HEK293 (cell line): ENCODE measurements around the gene BPHL.

Experiments
- CTCF ChIA-PET: fragments of 350-600 bp; formaldehyde crosslinking; extraction: SDS; loops from one replicate; lab custom pipeline; 2021; ENCODE audit warnings: antibody characterized with exemption; lab: Yijun Ruan, JAX
- POLR2A ChIA-PET: fragments of 300-600 bp; formaldehyde crosslinking; extraction: SDS; loops from one replicate; lab custom pipeline; 2020; ENCODE audit warnings: antibody characterized with exemption, inconsistent platforms; lab: Yijun Ruan, JAX
- H3K27ac ChIP-seq: fragments of 200-500 bp; sonication (Bioruptor generic); 2 replicates; pipeline ENCODE4 v1.5.1; 2014; ENCODE audit warnings: low read depth, low read length, control low read depth, inconsistent platforms; ENCODE audit errors: extremely low read depth
- H3K36me3 ChIP-seq, 2 experiments: fragments of 200-500 bp in 1 of 2; sonication (Bioruptor generic) in 1 of 2; 1 replicate in 1 of 2; 2 replicates in 1 of 2; pipeline ENCODE4 v1.5.1; 2014 to 2017; ENCODE audit warnings: inconsistent platforms in 2 of 2, low read length in 2 of 2; ENCODE audit not compliant: control insufficient read depth in 2 of 2, insufficient read depth in 1 of 2
- H3K4me1 ChIP-seq: fragments of 200-500 bp; sonication (Bioruptor generic); 2 replicates; pipeline ENCODE4 v1.5.1; 2014; ENCODE audit warnings: mild to moderate bottlenecking, low read length, inconsistent platforms; ENCODE audit not compliant: control insufficient read depth, insufficient read depth
- H3K4me3 ChIP-seq: 2 replicates; pipeline ENCODE4 v1.5.1; 2011; ENCODE audit warnings: low read depth, mild to moderate bottlenecking, control low read depth, low read length, moderate library complexity
- H3K9me3 ChIP-seq: fragments of 200-500 bp; sonication (Bioruptor generic); 2 replicates; pipeline ENCODE4 v1.5.1; 2014; ENCODE audit warnings: low read depth, low read length, inconsistent platforms; ENCODE audit not compliant: control insufficient read depth, insufficient read depth
- GLI2 ChIP-seq: fragments of 450-650 bp; formaldehyde crosslinking; IDR thresholded peaks from 2 replicates; pipeline ENCODE4; 2017; ENCODE audit warnings: missing biosample characterization, missing genetic modification characterization, low read depth, borderline replicate concordance
- GLIS2 ChIP-seq: fragments of 450-650 bp; formaldehyde crosslinking; IDR thresholded peaks from 2 replicates; pipeline ENCODE4 v1.5.1; 2016; ENCODE audit warnings: missing biosample characterization, missing genetic modification characterization
- KLF8 ChIP-seq: fragments of 450-650 bp; formaldehyde crosslinking; IDR thresholded peaks from 2 replicates; pipeline ENCODE4 v1.5.1; 2016; ENCODE audit warnings: missing biosample characterization, missing genetic modification characterization
- OSR2 ChIP-seq: fragments of 450-650 bp; formaldehyde crosslinking; IDR thresholded peaks from 2 replicates; pipeline ENCODE4 v1.5.1; 2016; ENCODE audit warnings: missing biosample characterization, missing genetic modification characterization
- SP7 ChIP-seq: fragments of 450-650 bp; formaldehyde crosslinking; IDR thresholded peaks from 2 replicates; pipeline ENCODE4 v1.5.1; 2016; ENCODE audit warnings: missing biosample characterization, missing genetic modification characterization
- TCF7L2 ChIP-seq: IDR thresholded peaks from 2 replicates; pipeline ENCODE4 v1.6.1; 2011; ENCODE audit warnings: low read depth, mild to moderate bottlenecking, inconsistent platforms, low read length, moderate library complexity, borderline replicate concordance
- WT1 ChIP-seq: fragments of 450-650 bp; formaldehyde crosslinking; IDR thresholded peaks from 2 replicates; pipeline ENCODE4 v1.5.1; 2016; ENCODE audit warnings: missing biosample characterization, missing genetic modification characterization
- ZBTB48 ChIP-seq: fragments of 450-650 bp; formaldehyde crosslinking; IDR thresholded peaks from 2 replicates; pipeline ENCODE4 v1.5.1; 2016; ENCODE audit warnings: missing biosample characterization, missing genetic modification characterization
- ZBTB8A ChIP-seq: fragments of 450-650 bp; formaldehyde crosslinking; IDR thresholded peaks from 2 replicates; pipeline ENCODE4 v1.5.1; 2016; ENCODE audit warnings: missing biosample characterization, missing genetic modification characterization
- ZFP69B ChIP-seq: fragments of 450-650 bp; formaldehyde crosslinking; IDR thresholded peaks from 2 replicates; pipeline ENCODE4 v1.5.1; 2016; ENCODE audit warnings: missing biosample characterization, missing genetic modification characterization
- ZIC2 ChIP-seq: fragments of 450-650 bp; formaldehyde crosslinking; IDR thresholded peaks from 2 replicates; pipeline ENCODE4 v1.5.1; 2016; ENCODE audit warnings: missing biosample characterization, missing genetic modification characterization
- ZNF10 ChIP-seq: fragments of 450-650 bp; formaldehyde crosslinking; IDR thresholded peaks from 2 replicates; pipeline ENCODE4 v1.5.1; 2017; ENCODE audit warnings: missing biosample characterization, missing genetic modification characterization
- ZNF2 ChIP-seq: fragments of 450-650 bp; formaldehyde crosslinking; IDR thresholded peaks from 2 replicates; pipeline ENCODE4 v1.5.1; 2016; ENCODE audit warnings: missing biosample characterization, missing genetic modification characterization
- ZNF24 ChIP-seq: fragments of 450-650 bp; formaldehyde crosslinking; IDR thresholded peaks from 2 replicates; pipeline ENCODE4 v1.5.1; 2016; ENCODE audit warnings: missing biosample characterization, missing genetic modification characterization
- ZNF391 ChIP-seq: fragments of 450-650 bp; formaldehyde crosslinking; IDR thresholded peaks from 2 replicates; pipeline ENCODE4 v1.5.1; 2016; ENCODE audit warnings: low read depth, missing biosample characterization, missing genetic modification characterization, borderline replicate concordance
- ZNF394 ChIP-seq: fragments of 450-650 bp; formaldehyde crosslinking; IDR thresholded peaks from 2 replicates; pipeline ENCODE4 v1.5.1; 2016; ENCODE audit warnings: missing biosample characterization, missing genetic modification characterization, mild to moderate bottlenecking, moderate library complexity, borderline replicate concordance
- ZNF777 ChIP-seq: fragments of 450-650 bp; formaldehyde crosslinking; IDR thresholded peaks from 2 replicates; pipeline ENCODE4 v1.5.1; 2017; ENCODE audit warnings: missing biosample characterization, missing genetic modification characterization, borderline replicate concordance
- ZNF791 ChIP-seq: fragments of 450-650 bp; formaldehyde crosslinking; IDR thresholded peaks from 2 replicates; pipeline ENCODE4 v1.5.1; 2016; ENCODE audit warnings: missing biosample characterization, missing genetic modification characterization
- TF ChIP-seq, protein P1 (sequence below): fragments of 450-650 bp; formaldehyde crosslinking; IDR thresholded peaks from 2 replicates; pipeline ENCODE4 v1.5.1; 2016; ENCODE audit warnings: missing biosample characterization, missing genetic modification characterization, borderline replicate concordance
- TF ChIP-seq, protein P2 (sequence below): fragments of 450-650 bp; formaldehyde crosslinking; IDR thresholded peaks from 2 replicates; pipeline ENCODE4 v1.5.1; 2016; ENCODE audit warnings: missing biosample characterization, missing genetic modification characterization, borderline replicate concordance
- TF ChIP-seq, protein P3 (sequence below): fragments of 450-650 bp; formaldehyde crosslinking; optimal IDR thresholded peaks from 2 replicates; pipeline ENCODE3; 2016; ENCODE audit warnings: missing biosample characterization, mild to moderate bottlenecking, missing genetic modification characterization
- TF ChIP-seq, protein P4 (sequence below): fragments of 450-650 bp; formaldehyde crosslinking; IDR thresholded peaks from 2 replicates; pipeline ENCODE4 v1.5.1; 2016; ENCODE audit warnings: missing biosample characterization, missing genetic modification characterization
- TF ChIP-seq, protein P5 (sequence below): fragments of 450-650 bp; formaldehyde crosslinking; IDR thresholded peaks from 2 replicates; pipeline ENCODE4 v1.5.1; 2016; ENCODE audit warnings: missing biosample characterization, missing genetic modification characterization

BPHL gene

DNA sequence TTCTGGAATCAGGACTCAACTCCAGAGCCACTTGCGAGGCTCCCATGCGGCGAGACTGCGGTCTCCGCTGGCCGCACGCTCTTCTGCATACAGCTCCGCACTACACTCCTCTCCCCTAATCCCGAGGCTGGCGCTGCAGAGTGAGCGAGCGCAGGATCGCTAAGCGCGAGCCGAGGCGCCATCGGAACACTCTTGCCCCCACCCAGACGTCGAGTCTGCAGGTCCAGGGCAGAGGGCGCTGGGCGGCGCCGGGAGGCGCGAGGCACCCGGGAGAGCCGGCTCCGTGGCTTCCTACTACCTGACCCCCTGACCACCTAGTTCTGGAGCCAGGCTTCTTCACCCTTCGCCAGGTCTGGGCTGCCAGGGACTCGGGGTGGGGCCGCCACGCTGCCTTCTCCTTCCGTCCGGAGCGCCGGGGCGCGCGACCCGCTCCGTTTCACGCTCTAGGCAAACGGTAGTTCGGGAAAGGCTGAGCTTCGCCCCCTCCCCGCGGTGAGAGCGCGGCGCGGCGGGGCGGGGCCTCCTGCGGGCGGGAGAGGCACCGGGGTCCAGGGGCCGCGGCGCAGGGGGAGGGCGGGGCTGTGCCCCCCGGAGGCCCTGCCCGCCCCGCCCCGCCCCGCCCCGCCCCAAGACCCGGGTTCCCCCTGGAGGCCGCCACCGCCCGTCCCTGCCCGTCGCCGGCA lies 44.2 kb downstream of the BPHL start:
- ChIA-PET POLR2A (interaction anchor here (0.6 to 2.5 kb wide), 16 partner anchors 9 to 97 kb away, joined by 3 to 23 read pairs (median 12); partner anchors contain the start of gene PSMG4), CTCF (interaction anchor here (0.7 to 1.6 kb wide), 7 partner anchors 10 to 321 kb away, joined by 3 to 12 read pairs (median 5); no protein-coding TSS in a partner anchor)
- H3K4me1 ChIP-seq = peaks cover 24% of the 10 kb centered on the region
- peak overlapping the region; percentile 90 for H3K27ac ChIP-seq
- H3K9me3 ChIP-seq = no peaks in the 10 kb centered on the region
- peak overlapping the region; percentile 63 for H3K4me3 ChIP-seq
- H3K36me3 ChIP-seq = no peaks in the 10 kb centered on the region
- no peak for TF ChIP-seq TCF7L2
- TF ChIP-seq ZFP69B (tag by site-specific recombination) = peak; percentile 67
- TF ChIP-seq ZNF394 (tag by site-specific recombination) = peak; percentile 51; the same call in 1 of the 2 replicates
- TF ChIP-seq SP7 (tag by site-specific recombination) = peak; percentile 44
- no peak for TF ChIP-seq ZNF791 (tag by site-specific recombination)
- TF ChIP-seq, protein P1, sequence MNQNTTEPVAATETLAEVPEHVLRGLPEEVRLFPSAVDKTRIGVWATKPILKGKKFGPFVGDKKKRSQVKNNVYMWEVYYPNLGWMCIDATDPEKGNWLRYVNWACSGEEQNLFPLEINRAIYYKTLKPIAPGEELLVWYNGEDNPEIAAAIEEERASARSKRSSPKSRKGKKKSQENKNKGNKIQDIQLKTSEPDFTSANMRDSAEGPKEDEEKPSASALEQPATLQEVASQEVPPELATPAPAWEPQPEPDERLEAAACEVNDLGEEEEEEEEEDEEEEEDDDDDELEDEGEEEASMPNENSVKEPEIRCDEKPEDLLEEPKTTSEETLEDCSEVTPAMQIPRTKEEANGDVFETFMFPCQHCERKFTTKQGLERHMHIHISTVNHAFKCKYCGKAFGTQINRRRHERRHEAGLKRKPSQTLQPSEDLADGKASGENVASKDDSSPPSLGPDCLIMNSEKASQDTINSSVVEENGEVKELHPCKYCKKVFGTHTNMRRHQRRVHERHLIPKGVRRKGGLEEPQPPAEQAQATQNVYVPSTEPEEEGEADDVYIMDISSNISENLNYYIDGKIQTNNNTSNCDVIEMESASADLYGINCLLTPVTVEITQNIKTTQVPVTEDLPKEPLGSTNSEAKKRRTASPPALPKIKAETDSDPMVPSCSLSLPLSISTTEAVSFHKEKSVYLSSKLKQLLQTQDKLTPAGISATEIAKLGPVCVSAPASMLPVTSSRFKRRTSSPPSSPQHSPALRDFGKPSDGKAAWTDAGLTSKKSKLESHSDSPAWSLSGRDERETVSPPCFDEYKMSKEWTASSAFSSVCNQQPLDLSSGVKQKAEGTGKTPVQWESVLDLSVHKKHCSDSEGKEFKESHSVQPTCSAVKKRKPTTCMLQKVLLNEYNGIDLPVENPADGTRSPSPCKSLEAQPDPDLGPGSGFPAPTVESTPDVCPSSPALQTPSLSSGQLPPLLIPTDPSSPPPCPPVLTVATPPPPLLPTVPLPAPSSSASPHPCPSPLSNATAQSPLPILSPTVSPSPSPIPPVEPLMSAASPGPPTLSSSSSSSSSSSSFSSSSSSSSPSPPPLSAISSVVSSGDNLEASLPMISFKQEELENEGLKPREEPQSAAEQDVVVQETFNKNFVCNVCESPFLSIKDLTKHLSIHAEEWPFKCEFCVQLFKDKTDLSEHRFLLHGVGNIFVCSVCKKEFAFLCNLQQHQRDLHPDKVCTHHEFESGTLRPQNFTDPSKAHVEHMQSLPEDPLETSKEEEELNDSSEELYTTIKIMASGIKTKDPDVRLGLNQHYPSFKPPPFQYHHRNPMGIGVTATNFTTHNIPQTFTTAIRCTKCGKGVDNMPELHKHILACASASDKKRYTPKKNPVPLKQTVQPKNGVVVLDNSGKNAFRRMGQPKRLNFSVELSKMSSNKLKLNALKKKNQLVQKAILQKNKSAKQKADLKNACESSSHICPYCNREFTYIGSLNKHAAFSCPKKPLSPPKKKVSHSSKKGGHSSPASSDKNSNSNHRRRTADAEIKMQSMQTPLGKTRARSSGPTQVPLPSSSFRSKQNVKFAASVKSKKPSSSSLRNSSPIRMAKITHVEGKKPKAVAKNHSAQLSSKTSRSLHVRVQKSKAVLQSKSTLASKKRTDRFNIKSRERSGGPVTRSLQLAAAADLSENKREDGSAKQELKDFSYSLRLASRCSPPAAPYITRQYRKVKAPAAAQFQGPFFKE (tag by site-specific recombination) = no peak
- TF ChIP-seq ZNF24 = peak; percentile 67; the same call in 1 of the 2 replicates
- peak; percentile 88 for TF ChIP-seq GLIS2 (tag by site-specific recombination)
- TF ChIP-seq, protein P2, sequence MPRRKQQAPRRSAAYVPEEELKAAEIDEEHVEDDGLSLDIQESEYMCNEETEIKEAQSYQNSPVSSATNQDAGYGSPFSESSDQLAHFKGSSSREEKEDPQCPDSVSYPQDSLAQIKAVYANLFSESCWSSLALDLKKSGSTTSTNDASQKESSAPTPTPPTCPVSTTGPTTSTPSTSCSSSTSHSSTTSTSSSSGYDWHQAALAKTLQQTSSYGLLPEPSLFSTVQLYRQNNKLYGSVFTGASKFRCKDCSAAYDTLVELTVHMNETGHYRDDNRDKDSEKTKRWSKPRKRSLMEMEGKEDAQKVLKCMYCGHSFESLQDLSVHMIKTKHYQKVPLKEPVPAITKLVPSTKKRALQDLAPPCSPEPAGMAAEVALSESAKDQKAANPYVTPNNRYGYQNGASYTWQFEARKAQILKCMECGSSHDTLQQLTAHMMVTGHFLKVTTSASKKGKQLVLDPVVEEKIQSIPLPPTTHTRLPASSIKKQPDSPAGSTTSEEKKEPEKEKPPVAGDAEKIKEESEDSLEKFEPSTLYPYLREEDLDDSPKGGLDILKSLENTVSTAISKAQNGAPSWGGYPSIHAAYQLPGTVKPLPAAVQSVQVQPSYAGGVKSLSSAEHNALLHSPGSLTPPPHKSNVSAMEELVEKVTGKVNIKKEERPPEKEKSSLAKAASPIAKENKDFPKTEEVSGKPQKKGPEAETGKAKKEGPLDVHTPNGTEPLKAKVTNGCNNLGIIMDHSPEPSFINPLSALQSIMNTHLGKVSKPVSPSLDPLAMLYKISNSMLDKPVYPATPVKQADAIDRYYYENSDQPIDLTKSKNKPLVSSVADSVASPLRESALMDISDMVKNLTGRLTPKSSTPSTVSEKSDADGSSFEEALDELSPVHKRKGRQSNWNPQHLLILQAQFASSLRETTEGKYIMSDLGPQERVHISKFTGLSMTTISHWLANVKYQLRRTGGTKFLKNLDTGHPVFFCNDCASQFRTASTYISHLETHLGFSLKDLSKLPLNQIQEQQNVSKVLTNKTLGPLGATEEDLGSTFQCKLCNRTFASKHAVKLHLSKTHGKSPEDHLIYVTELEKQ (tag by site-specific recombination) = peak; percentile 29; the same call in 1 of the 2 replicates
- TF ChIP-seq, protein P3, sequence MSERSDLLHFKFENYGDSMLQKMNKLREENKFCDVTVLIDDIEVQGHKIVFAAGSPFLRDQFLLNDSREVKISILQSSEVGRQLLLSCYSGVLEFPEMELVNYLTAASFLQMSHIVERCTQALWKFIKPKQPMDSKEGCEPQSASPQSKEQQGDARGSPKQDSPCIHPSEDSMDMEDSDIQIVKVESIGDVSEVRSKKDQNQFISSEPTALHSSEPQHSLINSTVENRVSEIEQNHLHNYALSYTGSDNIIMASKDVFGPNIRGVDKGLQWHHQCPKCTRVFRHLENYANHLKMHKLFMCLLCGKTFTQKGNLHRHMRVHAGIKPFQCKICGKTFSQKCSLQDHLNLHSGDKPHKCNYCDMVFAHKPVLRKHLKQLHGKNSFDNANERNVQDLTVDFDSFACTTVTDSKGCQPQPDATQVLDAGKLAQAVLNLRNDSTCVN (tag by site-specific recombination) = peak; percentile 97
- TF ChIP-seq ZBTB8A = peak; percentile 91
- TF ChIP-seq GLI2 (tag by site-specific recombination) = no peak
- TF ChIP-seq ZNF391 = peak; percentile 18; the same call in 1 of the 2 replicates
- peak; percentile 78; the same call in 1 of the 2 replicates for TF ChIP-seq ZNF2 (tag by site-specific recombination)
- TF ChIP-seq, protein P4, sequence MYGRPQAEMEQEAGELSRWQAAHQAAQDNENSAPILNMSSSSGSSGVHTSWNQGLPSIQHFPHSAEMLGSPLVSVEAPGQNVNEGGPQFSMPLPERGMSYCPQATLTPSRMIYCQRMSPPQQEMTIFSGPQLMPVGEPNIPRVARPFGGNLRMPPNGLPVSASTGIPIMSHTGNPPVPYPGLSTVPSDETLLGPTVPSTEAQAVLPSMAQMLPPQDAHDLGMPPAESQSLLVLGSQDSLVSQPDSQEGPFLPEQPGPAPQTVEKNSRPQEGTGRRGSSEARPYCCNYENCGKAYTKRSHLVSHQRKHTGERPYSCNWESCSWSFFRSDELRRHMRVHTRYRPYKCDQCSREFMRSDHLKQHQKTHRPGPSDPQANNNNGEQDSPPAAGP = peak; percentile 86
- peak; percentile 45; the same call in 1 of the 2 replicates for TF ChIP-seq OSR2 (tag by site-specific recombination)
- TF ChIP-seq ZBTB48 (tag by site-specific recombination) = peak; percentile 74
- peak; percentile 75; the same call in 1 of the 2 replicates for TF ChIP-seq ZIC2
- TF ChIP-seq ZNF777 = peak; percentile 74; the same call in 1 of the 2 replicates
- TF ChIP-seq ZNF10 (tag by site-specific recombination) = no peak
- TF ChIP-seq WT1 (tag by site-specific recombination) = peak; percentile 54
- peak; percentile 86; the same call in 1 of the 2 replicates for TF ChIP-seq KLF8 (tag by site-specific recombination)
- TF ChIP-seq, protein P5, sequence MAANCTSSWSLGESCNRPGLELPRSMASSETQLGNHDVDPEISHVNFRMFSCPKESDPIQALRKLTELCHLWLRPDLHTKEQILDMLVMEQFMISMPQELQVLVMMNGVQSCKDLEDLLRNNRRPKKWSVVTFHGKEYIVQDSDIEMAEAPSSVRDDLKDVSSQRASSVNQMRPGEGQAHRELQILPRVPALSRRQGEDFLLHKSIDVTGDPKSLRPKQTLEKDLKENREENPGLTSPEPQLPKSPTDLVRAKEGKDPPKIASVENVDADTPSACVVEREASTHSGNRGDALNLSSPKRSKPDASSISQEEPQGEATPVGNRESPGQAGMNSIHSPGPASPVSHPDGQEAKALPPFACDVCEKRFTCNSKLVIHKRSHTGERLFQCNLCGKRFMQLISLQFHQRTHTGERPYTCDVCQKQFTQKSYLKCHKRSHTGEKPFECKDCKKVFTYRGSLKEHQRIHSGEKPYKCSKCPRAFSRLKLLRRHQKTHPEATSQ = peak; percentile 66; the same call in 1 of the 2 replicates
